OCI-LY1 (cell line): ENCODE results near the gene ADAMTS12.

ENCODE experiments used
- H2AFZ ChIP-seq: fragments of 200-600 bp; sonication (generic), shearing (Covaris generic); 2 replicates; pipeline ENCODE4 v1.6.0; 2014; ENCODE audit warnings: antibody characterized with exemption, mild to moderate bottlenecking, low read length
- H3F3A ChIP-seq: fragments of 200-600 bp; sonication (generic), shearing (Covaris generic); 2 replicates; pipeline ENCODE4 v1.6.0; 2014; ENCODE audit warnings: mild to moderate bottlenecking, antibody characterized with exemption, low read length, moderate library complexity; ENCODE audit not compliant: insufficient read depth
- H3K27ac ChIP-seq: fragments of 200-600 bp; sonication (generic); 2 replicates; pipeline ENCODE4 v1.5.1; 2014; ENCODE audit warnings: low read length, mixed run types, mild to moderate bottlenecking, low read depth; ENCODE audit not compliant: poor library complexity, severe bottlenecking
- H3K27me3 ChIP-seq: fragments of 200-600 bp; sonication (generic); 2 replicates; pipeline ENCODE4 v1.6.0; 2014; ENCODE audit warnings: antibody characterized with exemption, mild to moderate bottlenecking, low read length, moderate library complexity; ENCODE audit not compliant: insufficient read depth
- H3K36me3 ChIP-seq: fragments of 200-600 bp; sonication (generic); 2 replicates; pipeline ENCODE4 v1.6.1; 2014; ENCODE audit warnings: mild to moderate bottlenecking, antibody characterized with exemption, low read length, moderate library complexity, mixed read lengths; ENCODE audit not compliant: insufficient read depth
- H3K4me1 ChIP-seq: fragments of 200-600 bp; sonication (generic); 2 replicates; pipeline ENCODE4 v1.5.1; 2014; ENCODE audit warnings: mild to moderate bottlenecking, low read length, moderate library complexity; ENCODE audit not compliant: insufficient read depth, severe bottlenecking
- H3K4me2 ChIP-seq: fragments of 200-600 bp; sonication (generic), shearing (Covaris generic); 2 replicates; pipeline ENCODE4 v1.6.1; 2014; ENCODE audit warnings: low read length
- H3K4me3 ChIP-seq: fragments of 200-600 bp; sonication (generic); 2 replicates; pipeline ENCODE4 v1.5.1; 2014; ENCODE audit warnings: low read length, low read depth, mild to moderate bottlenecking, mixed read lengths; ENCODE audit not compliant: poor library complexity, severe bottlenecking
- H3K79me2 ChIP-seq: fragments of 200-600 bp; shearing (Covaris generic); 2 replicates; pipeline ENCODE4 v1.6.1; 2016; ENCODE audit warnings: mixed run types, low read length, mixed read lengths; ENCODE audit not compliant: insufficient read depth
- H3K9ac ChIP-seq: fragments of 200-600 bp; sonication (generic), shearing (Covaris generic); 2 replicates; pipeline ENCODE4 v1.6.1; 2014; ENCODE audit warnings: mild to moderate bottlenecking, low read length, mixed read lengths
- H3K9me2 ChIP-seq: fragments of 200-600 bp; sonication (generic), shearing (Covaris generic); 2 replicates; pipeline ENCODE4 v1.6.1; 2014; ENCODE audit warnings: low read depth, mild to moderate bottlenecking, low read length, mixed read lengths
- H3K9me3 ChIP-seq: fragments of 200-600 bp; shearing (Covaris generic); 2 replicates; pipeline ENCODE4 v1.6.1; 2014; ENCODE audit warnings: low read length, mixed read lengths
- H4K20me1 ChIP-seq: fragments of 200-600 bp; sonication (generic), shearing (Covaris generic); 2 replicates; pipeline ENCODE4 v1.6.0; 2016; ENCODE audit warnings: mild to moderate bottlenecking, low read length; ENCODE audit not compliant: insufficient read depth
- EZH2 ChIP-seq: fragments of 200-600 bp; sonication (generic), shearing (Covaris generic); IDR thresholded peaks from 2 replicates; pipeline ENCODE4 v1.8.0; 2017; ENCODE audit warnings: borderline replicate concordance, mixed run types, mild to moderate bottlenecking, antibody characterized with exemption, low read length, moderate library complexity, mixed read lengths
- TF ChIP-seq, protein P1 (sequence below): fragments of 200-600 bp; sonication (generic), shearing (Covaris generic); IDR thresholded peaks from 2 replicates; pipeline ENCODE4 v1.5.1; 2017; ENCODE audit warnings: mild to moderate bottlenecking, antibody characterized with exemption, low read length, moderate library complexity, mixed read lengths

Gene ADAMTS12

GRCh38 chr5:33691856-33692255 lies 199.9 kb downstream of the ADAMTS12 start:
- no peaks in the 10 kb centered on the region for H3K27me3 ChIP-seq
- TF ChIP-seq, protein P1, sequence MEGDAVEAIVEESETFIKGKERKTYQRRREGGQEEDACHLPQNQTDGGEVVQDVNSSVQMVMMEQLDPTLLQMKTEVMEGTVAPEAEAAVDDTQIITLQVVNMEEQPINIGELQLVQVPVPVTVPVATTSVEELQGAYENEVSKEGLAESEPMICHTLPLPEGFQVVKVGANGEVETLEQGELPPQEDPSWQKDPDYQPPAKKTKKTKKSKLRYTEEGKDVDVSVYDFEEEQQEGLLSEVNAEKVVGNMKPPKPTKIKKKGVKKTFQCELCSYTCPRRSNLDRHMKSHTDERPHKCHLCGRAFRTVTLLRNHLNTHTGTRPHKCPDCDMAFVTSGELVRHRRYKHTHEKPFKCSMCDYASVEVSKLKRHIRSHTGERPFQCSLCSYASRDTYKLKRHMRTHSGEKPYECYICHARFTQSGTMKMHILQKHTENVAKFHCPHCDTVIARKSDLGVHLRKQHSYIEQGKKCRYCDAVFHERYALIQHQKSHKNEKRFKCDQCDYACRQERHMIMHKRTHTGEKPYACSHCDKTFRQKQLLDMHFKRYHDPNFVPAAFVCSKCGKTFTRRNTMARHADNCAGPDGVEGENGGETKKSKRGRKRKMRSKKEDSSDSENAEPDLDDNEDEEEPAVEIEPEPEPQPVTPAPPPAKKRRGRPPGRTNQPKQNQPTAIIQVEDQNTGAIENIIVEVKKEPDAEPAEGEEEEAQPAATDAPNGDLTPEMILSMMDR, result no peak
- no peak for TF ChIP-seq EZH2

DNA sequence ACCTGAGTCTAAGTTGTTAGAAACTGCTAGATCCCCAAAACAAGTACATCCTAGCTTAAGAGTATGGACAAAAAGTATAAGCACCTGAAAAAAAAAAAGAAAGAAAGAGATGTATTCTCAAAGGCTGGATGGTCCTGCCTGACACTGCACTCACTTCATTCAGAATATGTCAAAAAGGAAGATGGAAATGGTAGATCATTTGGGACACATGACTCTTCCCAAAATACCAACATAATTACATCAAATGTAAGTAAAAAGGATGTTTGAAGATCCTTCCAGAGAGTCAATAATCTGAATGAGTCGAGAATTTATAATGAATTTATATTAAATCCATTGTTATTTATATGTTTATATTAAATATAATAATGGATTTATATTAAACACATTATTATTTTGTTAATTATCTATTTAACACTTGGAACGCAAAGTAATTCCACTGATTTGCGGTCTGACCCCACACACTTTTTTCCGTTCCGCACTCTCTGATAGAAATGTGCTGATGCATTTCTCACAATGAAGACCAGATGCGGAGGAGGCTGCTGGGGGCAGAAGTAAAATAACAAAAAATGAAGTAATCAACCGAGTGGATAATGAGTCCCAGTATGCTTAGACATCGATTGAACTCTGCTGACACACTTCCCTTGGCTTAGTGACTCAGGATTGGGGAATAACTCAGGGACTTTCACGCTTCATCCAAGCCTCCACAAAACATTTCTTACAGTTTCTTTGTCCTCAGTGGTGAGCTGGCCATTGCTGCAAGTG lies 201.2 kb downstream of the ADAMTS12 start:
- Histone ChIP-seq H3K4me2 (no peak overlapping the region), H3K4me3 (no peak overlapping the region), H3K36me3 (no peaks in the 10 kb centered on the region), H3K27ac (no peak overlapping the region), H3K27me3 (no peaks in the 10 kb centered on the region), H4K20me1 (no peaks in the 10 kb centered on the region), H3K9me3 (no peaks in the 10 kb centered on the region), H3K9me2 (no peaks in the 10 kb centered on the region), H3F3A (no peaks in the 10 kb centered on the region), H3K79me2 (no peaks in the 10 kb centered on the region), H3K9ac (no peak overlapping the region), H2AFZ (no peak overlapping the region), H3K4me1 (no peaks in the 10 kb centered on the region)
- no peak for TF ChIP-seq EZH2
- TF ChIP-seq, protein P1, result no peak

More at GRCh38 chr5:33691856-33692255, 199.9 kb downstream of the ADAMTS12 start:
- no peaks in the 10 kb centered on the region for H4K20me1 ChIP-seq
- H3K9me3 ChIP-seq, result no peaks in the 10 kb centered on the region
- H3K79me2 ChIP-seq, result no peaks in the 10 kb centered on the region
- no peak overlapping the region for H2AFZ ChIP-seq
- no peak overlapping the region for H3K4me2 ChIP-seq
- H3K27ac ChIP-seq, result no peak overlapping the region
- no peaks in the 10 kb centered on the region for H3K4me1 ChIP-seq
- H3K9me2 ChIP-seq, result no peaks in the 10 kb centered on the region
- H3K4me3 ChIP-seq, result no peak overlapping the region
- H3K36me3 ChIP-seq, result no peaks in the 10 kb centered on the region
- H3F3A ChIP-seq, result no peaks in the 10 kb centered on the region
- no peak overlapping the region for H3K9ac ChIP-seq

GRCh38 chr5:33688526-33688925 lies 203.3 kb downstream of the ADAMTS12 start:
- Histone ChIP-seq H3K27me3 (no peaks in the 10 kb centered on the region), H3K9me3 (no peaks in the 10 kb centered on the region), H3K4me3 (no peak overlapping the region), H3K27ac (no peak overlapping the region), H3K79me2 (no peaks in the 10 kb centered on the region), H2AFZ (no peak overlapping the region), H3K9ac (no peak overlapping the region), H3K9me2 (no peaks in the 10 kb centered on the region), H3K36me3 (no peaks in the 10 kb centered on the region), H3K4me2 (no peak overlapping the region), H3F3A (no peaks in the 10 kb centered on the region), H4K20me1 (no peaks in the 10 kb centered on the region), H3K4me1 (no peaks in the 10 kb centered on the region)
- TF ChIP-seq, protein P1, result no peak
- no peak for TF ChIP-seq EZH2
